ENCODE data around the gene DHX8.

Gene DHX8

DNA sequence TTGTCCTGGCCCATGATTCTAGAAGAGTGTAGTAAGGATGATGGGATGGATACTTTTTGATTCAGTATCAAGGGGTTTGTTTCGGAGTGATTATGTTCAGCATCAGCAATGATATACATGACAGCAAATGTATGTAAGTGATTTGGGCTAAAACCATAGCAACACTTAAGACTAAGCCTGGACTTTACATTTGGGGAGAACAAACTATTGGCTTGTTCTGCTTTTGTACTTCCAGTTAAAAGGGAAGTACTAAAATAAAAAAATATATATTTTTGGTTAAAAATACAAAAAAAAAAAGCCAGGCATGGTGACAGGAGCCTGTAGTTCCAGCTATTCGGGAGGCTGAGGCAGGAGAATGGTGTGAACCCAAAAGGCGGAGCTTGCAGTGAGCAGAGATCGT is 20.5 kb upstream of the DHX8 start:
- no peak for TF ChIP-seq CTCF (IDR thresholded peaks at IDR 0.05; ENCODE audit: low read depth, low read length, missing control alignments)
- H3K4me3 ChIP-seq (ENCODE audit: low read depth, low read length) = no peak overlapping the region
- DNase-seq (ENCODE audit: low read depth) = no peak

DNA sequence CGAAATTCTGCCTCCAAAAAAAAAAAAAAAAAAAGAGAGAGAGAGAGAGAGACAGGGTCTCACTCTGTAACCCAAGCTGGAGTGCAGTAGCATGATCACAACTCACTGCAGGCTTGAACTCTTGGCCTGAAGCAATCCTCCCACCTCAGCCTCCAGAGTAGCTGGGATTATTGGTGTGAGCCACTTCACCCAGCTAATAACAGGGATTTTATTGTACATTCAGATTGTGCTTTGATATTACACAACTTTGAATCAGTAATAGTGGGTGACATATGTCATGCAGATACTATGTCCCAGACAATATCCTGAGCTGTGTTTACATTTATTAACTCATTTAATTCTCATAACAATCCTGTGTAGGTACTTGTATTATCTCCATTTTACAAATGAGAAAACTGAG is 19.7 kb upstream of the DHX8 start:
- DNase-seq (ENCODE audit: low read depth) = no peak
- no peak for TF ChIP-seq CTCF (IDR thresholded peaks at IDR 0.05; ENCODE audit: low read depth, low read length, missing control alignments)
- H3K4me3 ChIP-seq (ENCODE audit: low read depth, low read length) = no peak overlapping the region

- no peak for DNase-seq (ENCODE audit: low read depth)
- H3K4me3 ChIP-seq (ENCODE audit: low read depth, low read length) = no peak overlapping the region
- TF ChIP-seq CTCF (IDR thresholded peaks at IDR 0.05; ENCODE audit: low read depth, low read length, missing control alignments) = no peak
Measured at GRCh38 chr17:43465049-43465448, 18.7 kb upstream of the DHX8 start.

DNA sequence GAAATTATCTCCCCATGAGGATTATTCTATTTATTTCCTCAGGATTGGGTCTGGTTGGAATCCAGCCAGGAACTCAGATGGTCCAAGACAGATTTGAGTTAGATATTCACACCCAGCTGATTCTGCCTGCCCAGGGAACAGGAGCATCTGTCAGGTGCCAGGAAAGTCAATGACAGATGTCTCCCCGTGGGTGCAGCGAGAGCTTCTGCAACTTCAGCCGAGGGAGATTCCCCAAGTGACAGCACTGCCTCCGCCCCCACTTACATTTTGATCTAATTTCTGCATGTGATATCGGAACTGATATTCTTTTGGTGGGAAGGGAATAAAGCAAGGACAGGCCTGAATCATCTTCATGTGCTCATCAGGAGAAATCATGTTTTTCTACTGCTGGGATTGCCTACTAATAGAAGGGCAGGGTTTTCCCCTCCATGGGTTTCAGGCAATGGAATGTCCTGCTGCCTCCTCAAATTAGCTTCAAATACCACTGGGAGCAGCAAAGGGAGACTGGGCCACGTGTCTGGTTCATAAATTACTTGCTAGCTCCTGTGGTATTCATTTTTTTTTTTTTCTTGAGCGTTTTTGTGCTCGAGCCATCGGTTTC is 15.7 kb upstream of the DHX8 start:
- H3K4me3 ChIP-seq (ENCODE audit: low read depth, low read length) = no peak overlapping the region
- no peak for TF ChIP-seq CTCF (IDR thresholded peaks at IDR 0.05; ENCODE audit: low read depth, low read length, missing control alignments)
- no peak for DNase-seq (ENCODE audit: low read depth)

DNA sequence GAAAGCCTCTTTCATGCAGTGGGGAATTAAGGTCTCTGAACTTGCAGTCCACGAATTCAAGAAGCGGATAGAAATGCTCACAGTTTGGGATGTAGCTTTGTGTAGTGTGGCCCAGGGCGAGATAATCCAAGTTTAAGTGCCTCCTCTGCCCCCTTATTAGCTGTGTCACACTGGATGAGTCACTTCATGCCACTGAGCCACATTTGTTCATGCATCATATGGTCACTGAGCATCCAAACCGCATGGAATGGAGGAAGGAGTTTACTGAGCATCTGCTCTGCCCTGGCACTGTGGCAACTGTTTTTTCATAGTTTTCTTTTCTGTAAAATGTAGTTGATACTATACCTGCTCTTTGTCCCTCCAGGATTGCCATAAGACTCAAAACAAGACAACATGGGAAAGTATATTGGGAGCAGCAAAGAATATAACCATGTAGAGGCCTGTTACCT is 15.1 kb upstream of the DHX8 start:
- TF ChIP-seq CTCF (IDR thresholded peaks at IDR 0.05; ENCODE audit: low read depth, low read length, missing control alignments) = no peak
- DNase-seq (ENCODE audit: low read depth) = no peak
- H3K4me3 ChIP-seq (ENCODE audit: low read depth, low read length) = no peak overlapping the region

DNA sequence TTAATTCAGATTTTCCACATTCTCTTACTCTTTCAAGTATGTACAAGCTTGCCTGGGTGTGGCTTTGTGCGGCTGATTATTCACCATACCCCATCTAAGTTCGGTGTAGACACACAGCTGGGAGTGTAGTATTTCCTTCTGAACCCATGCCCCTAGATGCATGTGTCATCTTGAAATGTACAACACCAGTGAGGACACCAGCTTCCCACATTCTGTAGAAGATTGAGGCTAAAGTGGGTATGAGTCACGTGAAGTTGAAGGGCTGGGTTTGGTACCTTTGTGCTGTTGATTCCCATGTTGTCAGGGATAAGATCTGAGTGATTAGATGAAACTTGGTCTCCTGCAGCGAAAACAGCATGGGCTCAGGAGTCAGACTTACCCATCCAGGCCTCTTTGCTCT is 14.6 kb upstream of the DHX8 start:
- no peak for DNase-seq (ENCODE audit: low read depth)
- no peak for TF ChIP-seq CTCF (IDR thresholded peaks at IDR 0.05; ENCODE audit: low read depth, low read length, missing control alignments)
- no peak overlapping the region for H3K4me3 ChIP-seq (ENCODE audit: low read depth, low read length)

- H3K4me3 ChIP-seq (ENCODE audit: low read depth, low read length) = no peak overlapping the region
- no peak for TF ChIP-seq CTCF (IDR thresholded peaks at IDR 0.05; ENCODE audit: low read depth, low read length, missing control alignments)
- DNase-seq (ENCODE audit: low read depth) = no peak
Measured at GRCh38 chr17:43471585-43472160, 12.1 kb upstream of the DHX8 start.

Data from GM12864 (cell line).